HepG2 (cell line): ENCODE results near the gene HS6ST1. TPM values are rescaled to one million over a fixed set of nuclear protein-coding genes. Genes with fewer than 3 reads are reported as not detected.

Experiments used
- CHD4 ChIP-seq: fragments of 200-600 bp; sonication (generic); IDR thresholded peaks from 2 replicates; pipeline ENCODE4 v1.7.0; 2017; ENCODE audit warnings: mild to moderate bottlenecking, low read length, borderline replicate concordance
- CREB1 ChIP-seq, 2 experiments: fragments of 450-650 bp in 1 of 2; IDR thresholded peaks; 2 replicates each; pipeline ENCODE4 v1.6.1; 2016 to 2017; ENCODE audit warnings: control low read depth in 1 of 2, mild to moderate bottlenecking in 1 of 2, missing compliant biosample characterization in 1 of 2, missing genetic modification characterization in 1 of 2
- JUNB ChIP-seq: sonication (generic); formaldehyde crosslinking; IDR thresholded peaks from 2 replicates; pipeline ENCODE4 v1.8.0; 2022; ENCODE audit warnings: missing genetic modification reagents, mild to moderate bottlenecking, borderline replicate concordance
- NR2F1 ChIP-seq, 2 experiments: fragments of 450-650 bp in 1 of 2; formaldehyde crosslinking in 1 of 2; IDR thresholded peaks; 2 replicates each; pipeline versions ENCODE4 v1.5.0 to v1.6.1; 2016 to 2020; ENCODE audit warnings: mild to moderate bottlenecking in 1 of 2, missing compliant biosample characterization in 1 of 2, missing genetic modification reagents in 1 of 2, moderate library complexity in 1 of 2
- SMAD1 ChIP-seq: sonication (generic); formaldehyde crosslinking; IDR thresholded peaks from 2 replicates; pipeline ENCODE4 v1.4.0; 2020; ENCODE audit warnings: missing genetic modification reagents, low read depth, mild to moderate bottlenecking, borderline replicate concordance
- TFDP2 ChIP-seq: sonication (generic); formaldehyde crosslinking; IDR thresholded peaks from 2 replicates; pipeline ENCODE4 v1.4.0; 2020; ENCODE audit warnings: missing genetic modification reagents
- ZNF12 ChIP-seq: sonication (generic); formaldehyde crosslinking; IDR thresholded peaks from 2 replicates; pipeline ENCODE4 v1.5.0; 2020; ENCODE audit warnings: missing genetic modification reagents
- ZNF234 ChIP-seq: sonication (generic); formaldehyde crosslinking; conservative IDR thresholded peaks from 2 replicates; pipeline ENCODE4 v1.5.1; 2020; ENCODE audit warnings: mild to moderate bottlenecking, missing genetic modification reagents
- polyA plus RNA-seq, 8 experiments: library from polyadenylated mRNA; depleted of rRNA in 3 of 8; stranded (reverse) in 7 of 8; unstranded in 1 of 8; fragments of >200 nt; fragmentation: Illumina TruSeq in 4 of 8; extraction: Trizol in 4 of 8; gene quantifications; 2 replicates each; pipeline versions ENCODE4 v1.2.1 to v1.2.3, GENCODE V29; 2011 to 2016; ENCODE audit warnings: low read depth in 4 of 8, missing spikeins in 1 of 8, mixed read lengths in 1 of 8; ENCODE audit not compliant: insufficient read depth in 1 of 8
- total RNA-seq, 5 experiments: library from RNA; depleted of rRNA; stranded (reverse); fragments of >200 nt; fragmentation: Illumina TruSeq; extraction: Trizol; gene quantifications; 2 replicates each; pipeline ENCODE4 v1.2.3, GENCODE V29; 2016; ENCODE audit warnings: low read depth in 1 of 5
- TF ChIP-seq, protein P1 (sequence below), 2 experiments: fragments of 450-650 bp in 1 of 2; sonication (generic) in 1 of 2; formaldehyde crosslinking in 1 of 2; IDR thresholded peaks; 2 replicates each; pipeline versions ENCODE4 v1.6.1 to v1.8.0; 2016 to 2022; ENCODE audit warnings: antibody characterized with exemption in 1 of 2, mild to moderate bottlenecking in 1 of 2, missing genetic modification reagents in 1 of 2
- TF ChIP-seq, protein P2 (sequence below): sonication (generic); formaldehyde crosslinking; conservative IDR thresholded peaks from 2 replicates; pipeline ENCODE4 v1.8.0; 2022; ENCODE audit warnings: missing genetic modification reagents
- TF ChIP-seq, protein P3 (sequence below): sonication (generic); formaldehyde crosslinking; conservative IDR thresholded peaks from 2 replicates; pipeline ENCODE4 v1.4.0; 2020; ENCODE audit warnings: missing genetic modification reagents

Gene HS6ST1
- total and polyA plus RNA-seq, 2 of the 13 experiments (the other 11 are each of a cell fraction or from before 2014, with no cell fraction given) = 34.5 to 84.6 TPM

GRCh38 chr2:128309280-128310093, 9.2 kb downstream of the HS6ST1 start (continued):
- TF ChIP-seq CHD4 = peak; percentile 94; the same call in 1 of the 2 replicates
- TF ChIP-seq, protein P1, sequence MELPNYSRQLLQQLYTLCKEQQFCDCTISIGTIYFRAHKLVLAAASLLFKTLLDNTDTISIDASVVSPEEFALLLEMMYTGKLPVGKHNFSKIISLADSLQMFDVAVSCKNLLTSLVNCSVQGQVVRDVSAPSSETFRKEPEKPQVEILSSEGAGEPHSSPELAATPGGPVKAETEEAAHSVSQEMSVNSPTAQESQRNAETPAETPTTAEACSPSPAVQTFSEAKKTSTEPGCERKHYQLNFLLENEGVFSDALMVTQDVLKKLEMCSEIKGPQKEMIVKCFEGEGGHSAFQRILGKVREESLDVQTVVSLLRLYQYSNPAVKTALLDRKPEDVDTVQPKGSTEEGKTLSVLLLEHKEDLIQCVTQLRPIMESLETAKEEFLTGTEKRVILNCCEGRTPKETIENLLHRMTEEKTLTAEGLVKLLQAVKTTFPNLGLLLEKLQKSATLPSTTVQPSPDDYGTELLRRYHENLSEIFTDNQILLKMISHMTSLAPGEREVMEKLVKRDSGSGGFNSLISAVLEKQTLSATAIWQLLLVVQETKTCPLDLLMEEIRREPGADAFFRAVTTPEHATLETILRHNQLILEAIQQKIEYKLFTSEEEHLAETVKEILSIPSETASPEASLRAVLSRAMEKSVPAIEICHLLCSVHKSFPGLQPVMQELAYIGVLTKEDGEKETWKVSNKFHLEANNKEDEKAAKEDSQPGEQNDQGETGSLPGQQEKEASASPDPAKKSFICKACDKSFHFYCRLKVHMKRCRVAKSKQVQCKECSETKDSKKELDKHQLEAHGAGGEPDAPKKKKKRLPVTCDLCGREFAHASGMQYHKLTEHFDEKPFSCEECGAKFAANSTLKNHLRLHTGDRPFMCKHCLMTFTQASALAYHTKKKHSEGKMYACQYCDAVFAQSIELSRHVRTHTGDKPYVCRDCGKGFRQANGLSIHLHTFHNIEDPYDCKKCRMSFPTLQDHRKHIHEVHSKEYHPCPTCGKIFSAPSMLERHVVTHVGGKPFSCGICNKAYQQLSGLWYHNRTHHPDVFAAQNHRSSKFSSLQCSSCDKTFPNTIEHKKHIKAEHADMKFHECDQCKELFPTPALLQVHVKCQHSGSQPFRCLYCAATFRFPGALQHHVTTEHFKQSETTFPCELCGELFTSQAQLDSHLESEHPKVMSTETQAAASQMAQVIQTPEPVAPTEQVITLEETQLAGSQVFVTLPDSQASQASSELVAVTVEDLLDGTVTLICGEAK (IDR thresholded peaks at IDR 0.05) = no peak
- TF ChIP-seq, protein P1 (CRISPR knock-in tag; IDR thresholded peaks at IDR 0.05) = peak; percentile 96
- TF ChIP-seq, protein P2, sequence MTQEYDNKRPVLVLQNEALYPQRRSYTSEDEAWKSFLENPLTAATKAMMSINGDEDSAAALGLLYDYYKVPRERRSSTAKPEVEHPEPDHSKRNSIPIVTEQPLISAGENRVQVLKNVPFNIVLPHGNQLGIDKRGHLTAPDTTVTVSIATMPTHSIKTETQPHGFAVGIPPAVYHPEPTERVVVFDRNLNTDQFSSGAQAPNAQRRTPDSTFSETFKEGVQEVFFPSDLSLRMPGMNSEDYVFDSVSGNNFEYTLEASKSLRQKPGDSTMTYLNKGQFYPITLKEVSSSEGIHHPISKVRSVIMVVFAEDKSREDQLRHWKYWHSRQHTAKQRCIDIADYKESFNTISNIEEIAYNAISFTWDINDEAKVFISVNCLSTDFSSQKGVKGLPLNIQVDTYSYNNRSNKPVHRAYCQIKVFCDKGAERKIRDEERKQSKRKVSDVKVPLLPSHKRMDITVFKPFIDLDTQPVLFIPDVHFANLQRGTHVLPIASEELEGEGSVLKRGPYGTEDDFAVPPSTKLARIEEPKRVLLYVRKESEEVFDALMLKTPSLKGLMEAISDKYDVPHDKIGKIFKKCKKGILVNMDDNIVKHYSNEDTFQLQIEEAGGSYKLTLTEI (CRISPR knock-in tag) = no peak
- TF ChIP-seq ZNF12 = peak; percentile 78; the same call in 1 of the 2 replicates
- TF ChIP-seq ZNF234 (CRISPR knock-in tag) = 0 out of 2 replicates have a peak, but pooled peaks have one; percentile 67
- peak; percentile 93 for TF ChIP-seq TFDP2
- TF ChIP-seq NR2F1 (CRISPR knock-in tag; IDR thresholded peaks at IDR 0.05) = peak; percentile 93 to 96; a peak in 3 of 4 replicates
- TF ChIP-seq JUNB (CRISPR knock-in tag) = no peak
- TF ChIP-seq, protein P3, sequence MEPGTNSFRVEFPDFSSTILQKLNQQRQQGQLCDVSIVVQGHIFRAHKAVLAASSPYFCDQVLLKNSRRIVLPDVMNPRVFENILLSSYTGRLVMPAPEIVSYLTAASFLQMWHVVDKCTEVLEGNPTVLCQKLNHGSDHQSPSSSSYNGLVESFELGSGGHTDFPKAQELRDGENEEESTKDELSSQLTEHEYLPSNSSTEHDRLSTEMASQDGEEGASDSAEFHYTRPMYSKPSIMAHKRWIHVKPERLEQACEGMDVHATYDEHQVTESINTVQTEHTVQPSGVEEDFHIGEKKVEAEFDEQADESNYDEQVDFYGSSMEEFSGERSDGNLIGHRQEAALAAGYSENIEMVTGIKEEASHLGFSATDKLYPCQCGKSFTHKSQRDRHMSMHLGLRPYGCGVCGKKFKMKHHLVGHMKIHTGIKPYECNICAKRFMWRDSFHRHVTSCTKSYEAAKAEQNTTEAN (CRISPR knock-in tag) = peak; percentile 98
- TF ChIP-seq SMAD1 (CRISPR knock-in tag) = peak; percentile 64; the same call in 1 of the 2 replicates
- no peak for TF ChIP-seq CREB1 (IDR thresholded peaks at IDR 0.05)
- no peak; the same call in 1 of the 2 replicates for TF ChIP-seq CREB1 (CRISPR knock-in tag; IDR thresholded peaks at IDR 0.05)
